Central memory CD8-positive, alpha-beta T cell (primary cell): ENCODE measurements around the gene ZNF880.

Experiments used
- ATAC-seq: fragments of 150-1000 bp; cut with Tn5 transposase; replicated peaks from 2 replicates; pipeline ENCODE4 v1.10.0; 2022; ENCODE audit warnings: mild to moderate bottlenecking, moderate FRiP score, moderate number of reproducible peaks; ENCODE audit not compliant: poor library complexity, severe bottlenecking; ENCODE audit errors: extremely low read depth
- DNase-seq, 2 donors: peaks; one replicate each; pipeline ENCODE4 v3.0.0; 2021; ENCODE audit warnings: low spot score in 2 of 2
- H3K27ac Mint-ChIP-seq: one replicate; pipeline ENCODE4 v1.8.0; 2022; ENCODE audit warnings: low read depth, mild to moderate bottlenecking, moderate library complexity, mixed read lengths
- H3K27me3 Mint-ChIP-seq: one replicate; pipeline ENCODE4 v1.8.0; 2022; ENCODE audit warnings: mixed read lengths
- H3K36me3 Mint-ChIP-seq: one replicate; pipeline ENCODE4 v1.8.0; 2022; ENCODE audit warnings: mild to moderate bottlenecking, moderate library complexity, mixed read lengths; ENCODE audit not compliant: insufficient read depth
- H3K4me1 Mint-ChIP-seq: one replicate; pipeline ENCODE4 v1.8.0; 2022; ENCODE audit warnings: mixed read lengths
- H3K4me3 Mint-ChIP-seq: one replicate; pipeline ENCODE4 v1.8.0; 2022; ENCODE audit warnings: mild to moderate bottlenecking, moderate library complexity, mixed read lengths
- H3K9me3 Mint-ChIP-seq: one replicate; pipeline ENCODE4 v1.8.0; 2022; ENCODE audit warnings: mixed read lengths

Gene ZNF880

DNA sequence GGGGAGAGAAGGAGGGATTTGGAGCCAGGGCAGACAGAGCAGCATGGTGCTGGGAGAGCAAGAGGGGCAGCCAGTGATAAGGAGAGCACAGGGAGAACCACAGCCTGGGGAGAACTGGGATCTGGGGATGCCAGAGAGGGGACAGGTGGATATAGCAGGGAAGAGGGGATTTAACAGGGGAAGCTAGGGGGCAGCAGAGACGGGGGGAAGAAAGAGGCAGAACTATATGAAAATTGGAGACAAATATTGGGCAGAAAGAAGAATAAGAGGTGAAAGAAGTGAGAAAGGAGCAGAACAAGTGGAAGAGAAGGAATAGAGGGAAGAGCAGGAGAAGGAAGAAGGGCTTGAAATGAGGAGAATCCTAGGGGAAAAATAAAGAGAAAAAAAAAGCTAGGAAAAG, 21.4 kb downstream of the ZNF880 start:
- no peak for ATAC-seq
- no peak overlapping the region for H3K27ac Mint-ChIP-seq
- no peak for DNase-seq
- no peaks in the 10 kb centered on the region for H3K36me3 Mint-ChIP-seq
- no peaks in the 10 kb centered on the region for H3K27me3 Mint-ChIP-seq
- no peak overlapping the region for H3K4me3 Mint-ChIP-seq
- H3K4me1 Mint-ChIP-seq: no peaks in the 10 kb centered on the region
- H3K9me3 Mint-ChIP-seq: peaks cover 30% of the 10 kb centered on the region

DNA sequence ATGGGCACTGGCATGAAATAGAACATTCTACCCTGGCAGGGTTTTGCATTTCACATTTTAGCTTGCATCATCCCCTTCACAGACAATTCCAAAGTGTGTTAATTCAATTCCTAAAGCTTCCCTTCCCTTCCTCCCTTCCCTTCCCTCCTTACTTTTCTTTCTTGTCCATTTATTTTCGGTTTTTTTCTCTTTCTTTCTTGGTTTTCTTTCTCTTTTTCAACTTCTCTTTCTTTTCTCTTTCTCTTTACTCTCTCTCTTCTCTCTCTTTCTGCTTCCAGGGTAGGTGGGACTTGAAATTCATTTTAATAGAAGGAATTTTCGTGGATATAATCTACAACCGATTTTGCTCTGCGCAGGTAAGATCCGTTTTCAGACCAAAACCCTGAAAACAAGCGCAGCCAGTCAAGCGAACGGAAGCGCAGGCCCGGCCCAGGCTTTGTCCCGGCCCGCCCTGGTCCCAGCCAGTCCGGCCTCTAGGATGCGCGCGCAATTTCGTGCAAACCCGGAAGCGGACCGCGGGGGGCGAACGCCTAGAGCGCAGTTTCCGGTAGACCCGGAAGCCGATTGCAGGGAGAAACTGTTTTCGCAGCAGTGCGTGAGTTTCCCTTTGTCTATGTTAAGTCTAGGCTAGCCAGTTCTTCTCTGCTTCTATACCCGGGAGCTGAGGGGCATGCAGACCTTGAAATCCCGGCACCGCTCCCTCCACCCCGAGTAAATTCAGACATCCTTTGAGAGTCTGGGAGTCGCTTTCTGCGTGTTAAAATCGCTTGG, 27.8 kb downstream of the ZNF880 start, which contains the start of gene ZNF528:
Gene ZNF528 (plus strand): TSS at position 540 of the 771 bp plus-strand sequence. CDS start 4,165 bp downstream, outside the sequence.
- Mint-ChIP-seq H3K4me1 (peaks cover 27% of the 10 kb centered on the region), H3K36me3 (peaks cover 28% of the 10 kb centered on the region), H3K4me3 (peak within 1 kb of the TSS; percentile 90), H3K27me3 (no peaks in the 10 kb centered on the region), H3K9me3 (peaks cover 36% of the 10 kb centered on the region), H3K27ac (peak within 1 kb of the TSS; percentile 100)
- ATAC-seq: peak; percentile 99
- peak; percentile 82 to 90 for DNase-seq

DNA sequence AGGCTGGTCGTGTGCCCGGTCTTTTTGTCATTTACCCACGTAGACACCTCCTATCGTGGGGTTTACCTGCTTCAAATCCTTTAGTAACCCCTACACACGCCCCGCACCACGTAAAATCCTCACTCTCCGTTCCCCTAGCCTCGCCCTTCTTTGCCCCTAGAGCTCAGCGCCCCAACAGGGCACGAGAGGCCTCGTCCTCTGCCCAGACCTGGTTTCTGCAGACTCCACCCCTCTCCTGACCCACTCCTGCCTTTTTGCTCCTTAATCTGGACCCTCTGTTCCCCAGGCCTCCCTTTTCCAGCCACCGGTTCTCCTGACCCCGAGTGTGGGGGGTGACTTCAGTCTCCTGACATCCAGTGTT, 28.3 kb downstream of the ZNF880 start:
- Mint-ChIP-seq H3K36me3 (peaks cover 28% of the 10 kb centered on the region), H3K9me3 (peaks cover 36% of the 10 kb centered on the region), H3K4me1 (peaks cover 27% of the 10 kb centered on the region), H3K27me3 (no peaks in the 10 kb centered on the region), H3K4me3 (peak overlapping the region; percentile 90), H3K27ac (peak overlapping the region; percentile 100)
- DNase-seq: no peak
- peak; percentile 37 for ATAC-seq

DNA sequence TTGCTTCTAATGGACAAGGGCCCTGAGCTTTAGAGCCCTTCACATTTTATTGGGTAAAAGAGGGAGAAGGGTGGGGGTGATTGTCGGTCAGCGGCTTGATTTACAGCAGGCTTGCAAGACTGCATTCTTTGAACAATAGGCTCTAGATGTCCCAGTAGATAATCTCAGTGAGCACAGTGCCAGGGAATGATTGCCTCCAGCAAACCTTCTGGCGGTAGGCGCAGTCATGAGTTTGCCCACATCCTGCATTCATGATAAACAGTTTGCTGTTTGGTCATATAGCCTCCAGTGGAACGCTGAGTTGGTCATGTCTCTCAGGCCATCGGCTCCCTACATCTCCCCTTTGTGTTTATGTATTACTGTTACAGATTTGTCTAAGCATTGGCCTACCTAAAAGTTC, 40.6 kb downstream of the ZNF880 start:
- ATAC-seq (no peak), DNase-seq (no peak)
- Mint-ChIP-seq H3K27me3 (no peaks in the 10 kb centered on the region), H3K4me1 (no peaks in the 10 kb centered on the region), H3K9me3 (peaks cover 5% of the 10 kb centered on the region), H3K36me3 (peaks cover 31% of the 10 kb centered on the region), H3K4me3 (no peak overlapping the region), H3K27ac (no peak overlapping the region)

DNA sequence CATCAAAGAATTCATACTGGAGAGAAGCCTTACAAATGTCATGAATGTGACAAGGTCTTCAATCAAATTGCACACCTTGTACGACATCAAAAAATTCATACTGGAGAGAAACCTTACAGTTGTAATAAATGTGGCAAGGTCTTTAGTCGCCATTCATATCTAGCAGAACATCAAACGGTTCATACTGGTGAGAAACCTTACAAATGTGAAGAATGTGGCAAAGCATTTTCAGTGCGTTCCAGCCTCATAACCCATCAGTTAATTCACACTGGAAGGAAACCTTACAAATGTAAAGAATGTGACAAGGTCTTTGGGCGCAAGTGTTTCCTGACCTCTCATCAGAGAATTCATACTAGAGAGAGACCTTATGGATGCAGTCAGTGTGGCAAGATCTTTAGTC, 46.0 kb downstream of the ZNF880 start:
- no peaks in the 10 kb centered on the region for H3K27me3 Mint-ChIP-seq
- H3K9me3 Mint-ChIP-seq: peaks cover 13% of the 10 kb centered on the region
- ATAC-seq: no peak
- H3K4me1 Mint-ChIP-seq: no peaks in the 10 kb centered on the region
- peaks cover 4% of the 10 kb centered on the region for H3K36me3 Mint-ChIP-seq
- H3K27ac Mint-ChIP-seq: no peak overlapping the region
- no peak for DNase-seq
- H3K4me3 Mint-ChIP-seq: no peak overlapping the region

DNA sequence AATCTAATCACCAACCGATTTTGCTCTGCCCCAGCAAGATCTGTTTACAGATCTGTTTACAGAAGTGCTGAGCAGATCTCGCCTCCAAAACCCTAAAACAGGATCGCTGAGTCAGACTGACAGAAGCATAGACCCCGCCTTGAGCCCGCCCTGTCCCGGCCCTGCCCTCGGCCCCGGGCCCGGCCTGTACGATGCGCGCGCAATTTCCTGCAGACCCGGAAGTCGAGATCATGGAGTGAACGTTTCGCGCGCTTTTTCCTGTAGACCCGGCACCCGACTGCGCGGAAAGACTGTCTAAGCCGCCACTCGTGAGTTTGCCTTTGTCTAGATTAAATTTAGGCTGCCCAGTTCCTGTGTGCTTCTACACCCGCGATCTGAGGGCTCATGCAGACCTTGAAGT, 59.2 kb downstream of the ZNF880 start, which contains the start of gene ZNF534:
Gene ZNF534 (plus strand): TSS at position 212 of the 400 bp plus-strand sequence. CDS start 2,327 bp downstream, outside the sequence.
- Mint-ChIP-seq H3K9me3 (peaks cover 30% of the 10 kb centered on the region), H3K36me3 (no peaks in the 10 kb centered on the region)

More for the DNA sequence above, 59.2 kb downstream of the ZNF880 start, which contains the start of gene ZNF534:
- Mint-ChIP-seq H3K27me3 (no peaks in the 10 kb centered on the region), H3K27ac (no peak within 1 kb of the TSS), H3K4me3 (no peak within 1 kb of the TSS), H3K4me1 (no peaks in the 10 kb centered on the region)
- DNase-seq (no peak), ATAC-seq (no peak)
